Neuronal stem cell (in vitro differentiated cells): Measurements from ENCODE around the gene ADISSP.
A peak's percentile ranks its signal among the peaks of the same experiment; 100 is the strongest.

ENCODE experiments used
- DNase-seq: peaks from one replicate; pipeline ENCODE4 v3.0.0-alpha.2; 2013; ENCODE audit warnings: low spot score
- H2AFZ ChIP-seq: one replicate; pipeline ENCODE4 v1.6.1; 2013; ENCODE audit warnings: mild to moderate bottlenecking, low read length, inconsistent platforms
- H2AK5ac ChIP-seq: 2 replicates; pipeline ENCODE4 v1.6.1; 2013; ENCODE audit warnings: low read depth, mild to moderate bottlenecking, inconsistent platforms, low read length, moderate library complexity, mixed read lengths
- H2BK120ac ChIP-seq: 2 replicates; pipeline ENCODE4 v1.6.1; 2013; ENCODE audit warnings: low read depth, mild to moderate bottlenecking, inconsistent platforms, low read length, moderate library complexity, mixed read lengths
- H2BK12ac ChIP-seq: one replicate; pipeline ENCODE4 v1.6.1; 2013; ENCODE audit warnings: low read length, inconsistent platforms
- H2BK15ac ChIP-seq: 2 replicates; pipeline ENCODE4 v1.6.1; 2013; ENCODE audit warnings: mild to moderate bottlenecking, low read length, inconsistent platforms, mixed read lengths
- H2BK5ac ChIP-seq: one replicate; pipeline ENCODE4 v1.6.1; 2013; ENCODE audit warnings: inconsistent platforms, mild to moderate bottlenecking, low read length, moderate library complexity
- H3K14ac ChIP-seq: one replicate; pipeline ENCODE4 v1.6.1; 2013; ENCODE audit warnings: low read length, inconsistent platforms
- H3K18ac ChIP-seq: 2 replicates; pipeline ENCODE4 v1.6.1; 2013; ENCODE audit warnings: low read length, inconsistent platforms
- H3K23ac ChIP-seq: 2 replicates; pipeline ENCODE4 v1.6.1; 2013; ENCODE audit warnings: low read depth, mild to moderate bottlenecking, mixed read lengths, low read length, inconsistent platforms; ENCODE audit not compliant: poor library complexity
- H3K27ac ChIP-seq: replicated peaks from 3 replicates; pipeline ENCODE4 v1.5.1; 2013; ENCODE audit warnings: low read length, inconsistent platforms
- H3K27me3 ChIP-seq, 3 experiments: 2 replicates each; pipeline ENCODE4 v1.6.1; 2013; ENCODE audit warnings: low read length in 3 of 3, mild to moderate bottlenecking in 2 of 3, inconsistent platforms in 1 of 3, low read depth in 1 of 3, mixed read lengths in 1 of 3, moderate library complexity in 1 of 3; ENCODE audit not compliant: control insufficient read depth in 3 of 3, insufficient read depth in 3 of 3
- H3K36me3 ChIP-seq, 2 donors: replicated peaks in 1 of 2; 2 replicates each; pipeline ENCODE4 v1.6.1; 2013; ENCODE audit warnings: low read length in 2 of 2; ENCODE audit not compliant: control insufficient read depth in 2 of 2, insufficient read depth in 2 of 2
- H3K4ac ChIP-seq: 2 replicates; pipeline ENCODE4 v1.6.1; 2013; ENCODE audit warnings: inconsistent platforms, mild to moderate bottlenecking, low read length, moderate library complexity
- H3K4me1 ChIP-seq, 2 donors: 1 replicate in 1 of 2; 2 replicates in 1 of 2; pipeline ENCODE4 v1.6.1; 2013; ENCODE audit warnings: low read length in 2 of 2, low read depth in 1 of 2; ENCODE audit not compliant: control insufficient read depth in 2 of 2, insufficient read depth in 1 of 2
- H3K4me2 ChIP-seq: one replicate; pipeline ENCODE4 v1.6.1; 2013; ENCODE audit warnings: mild to moderate bottlenecking, low read length, inconsistent platforms; ENCODE audit not compliant: insufficient read depth, poor library complexity, severe bottlenecking
- H3K4me3 ChIP-seq, 2 donors: 2 replicates each; pipeline ENCODE4 v1.5.1; 2013; ENCODE audit warnings: low read length in 2 of 2, mild to moderate bottlenecking in 2 of 2, inconsistent platforms in 1 of 2, moderate library complexity in 1 of 2
- H3K79me1 ChIP-seq: one replicate; pipeline ENCODE4 v1.6.1; 2013; ENCODE audit warnings: low read depth, mild to moderate bottlenecking, inconsistent platforms, low read length, moderate library complexity
- H3K9ac ChIP-seq: one replicate; pipeline ENCODE4 v1.6.1; 2013; ENCODE audit warnings: mild to moderate bottlenecking, low read depth, low read length, inconsistent platforms; ENCODE audit not compliant: poor library complexity
- H3K9me3 ChIP-seq, 2 donors: replicated peaks in 1 of 2; 2 replicates each; pipeline versions ENCODE3 to v1.6.1; 2013; ENCODE audit warnings: low read length in 2 of 2, mild to moderate bottlenecking in 2 of 2, inconsistent platforms in 1 of 2, low read depth in 1 of 2, mixed read lengths in 1 of 2, moderate library complexity in 1 of 2; ENCODE audit not compliant: control insufficient read depth in 2 of 2, insufficient read depth in 1 of 2
- H4K8ac ChIP-seq: one replicate; pipeline ENCODE4 v1.6.1; 2013; ENCODE audit warnings: low read depth, mild to moderate bottlenecking, inconsistent platforms, low read length, moderate library complexity
- H4K91ac ChIP-seq: one replicate; pipeline ENCODE4 v1.6.1; 2013; ENCODE audit warnings: low read length, low read depth, mild to moderate bottlenecking, inconsistent platforms; ENCODE audit not compliant: poor library complexity
- WGBS, 2 donors: extraction: QIAGEN DNeasy Blood & Tissue Kit; methylation state at CpG; one replicate each; pipeline ENCODE4 v1.1.7; 2013; ENCODE audit warnings: missing lambda C conversion rate in 2 of 2, mixed read lengths in 1 of 2; ENCODE audit not compliant: insufficient read length in 2 of 2, insufficient replicate concordance in 1 of 2; ENCODE audit errors: extremely low coverage in 2 of 2; 5-methylcytosine and 5-hydroxymethylcytosine counted together

Gene ADISSP

GRCh38 chr20:3798373-3798768 lies 30.8 kb upstream of the ADISSP start:
- no peak overlapping the region for H2BK120ac ChIP-seq
- no peak overlapping the region for H3K27ac ChIP-seq

GRCh38 chr20:3797592-3798372 lies 30.2 kb upstream of the ADISSP start:
- Histone ChIP-seq H2BK5ac (peak overlapping the region; percentile 78), H2AK5ac (peak overlapping the region; percentile 99), H3K18ac (peak overlapping the region; percentile 83), H2BK12ac (no peak overlapping the region), H2BK15ac (peak overlapping the region; percentile 92), H4K8ac (no peak overlapping the region), H3K27me3 (peaks cover 0 to 7% (median 0%) of the 10 kb centered on the region in 3 experiments), H2AFZ (no peak overlapping the region), H3K4me1 (peaks cover 29 to 39% of the 10 kb centered on the region in 2 donors), H4K91ac (no peak overlapping the region), H3K4me2 (no peak overlapping the region), H3K23ac (no peak overlapping the region), H3K36me3 (peaks cover 8 to 25% of the 10 kb centered on the region in 2 donors), H2BK120ac (peak overlapping the region; percentile 94), H3K4me3 (peak overlapping the region in 1 of 2 donors; percentile 58), H3K4ac (peak overlapping the region; percentile 66), H3K9ac (no peak overlapping the region), H3K9me3 (no peaks in the 10 kb centered on the region), H3K27ac (no peak overlapping the region), H3K79me1 (peaks cover 8% of the 10 kb centered on the region), H3K14ac (peak overlapping the region; percentile 89)
- no peak for DNase-seq
- no CpG with 5 or more reads among the region's 19 CpGs for WGBS, 2 donors

More at GRCh38 chr20:3798373-3798768, 30.8 kb upstream of the ADISSP start:
- H4K8ac ChIP-seq: no peak overlapping the region
- H2AK5ac ChIP-seq: peak overlapping the region; percentile 13
- no peak overlapping the region for H2BK5ac ChIP-seq
- no peak overlapping the region for H3K14ac ChIP-seq
- WGBS, 2 donors: no CpG with 5 or more reads among the region's 5 CpGs
- H3K4me1 ChIP-seq: peaks cover 29 to 39% of the 10 kb centered on the region in 2 donors
- no peaks in the 10 kb centered on the region for H3K9me3 ChIP-seq
- no peak overlapping the region for H4K91ac ChIP-seq
- no peak overlapping the region for H2BK12ac ChIP-seq
- peak overlapping the region; percentile 27 for H3K18ac ChIP-seq
- H2AFZ ChIP-seq: no peak overlapping the region
- H3K36me3 ChIP-seq: peaks cover 14 to 31% of the 10 kb centered on the region in 2 donors
- H3K4me2 ChIP-seq: no peak overlapping the region
- no peak overlapping the region for H3K23ac ChIP-seq
- peaks cover 0 to 7% (median 0%) of the 10 kb centered on the region in 3 experiments for H3K27me3 ChIP-seq
- peak overlapping the region; percentile 55 for H2BK15ac ChIP-seq
- H3K79me1 ChIP-seq: peaks cover 8% of the 10 kb centered on the region
- H3K4ac ChIP-seq: no peak overlapping the region
- H3K4me3 ChIP-seq: no peak overlapping the region
- DNase-seq: no peak
- H3K9ac ChIP-seq: no peak overlapping the region

GRCh38 chr20:3797226-3797545 lies 29.6 kb upstream of the ADISSP start:
- Histone ChIP-seq H4K91ac (no peak overlapping the region), H3K4me1 (peaks cover 29 to 39% of the 10 kb centered on the region in 2 donors), H2BK120ac (peak overlapping the region; percentile 94), H3K4me3 (peak overlapping the region in 1 of 2 donors; percentile 58), H3K9me3 (no peaks in the 10 kb centered on the region), H3K4ac (no peak overlapping the region), H3K14ac (no peak overlapping the region), H3K4me2 (peak overlapping the region; percentile 31), H3K79me1 (peaks cover 8% of the 10 kb centered on the region), H3K18ac (peak overlapping the region; percentile 57), H2BK15ac (peak overlapping the region; percentile 92), H2BK12ac (no peak overlapping the region), H2AK5ac (peak overlapping the region; percentile 99), H3K23ac (no peak overlapping the region), H2AFZ (peak overlapping the region; percentile 95), H3K9ac (peak overlapping the region; percentile 30), H4K8ac (no peak overlapping the region), H2BK5ac (peak overlapping the region; percentile 78), H3K27ac (no peak overlapping the region), H3K27me3 (peaks cover 0 to 7% (median 0%) of the 10 kb centered on the region in 3 experiments), H3K36me3 (peaks cover 5 to 20% of the 10 kb centered on the region in 2 donors)
- no peak for DNase-seq
- no CpG with 5 or more reads among the region's 5 CpGs for WGBS, 2 donors

- Histone ChIP-seq H3K4me2 (peak overlapping the region; percentile 91), H3K27ac (no peak overlapping the region), H2BK120ac (peak overlapping the region; percentile 72), H3K27me3 (peaks cover 0 to 7% (median 0%) of the 10 kb centered on the region in 3 experiments), H3K4me3 (peak overlapping the region; percentile 58 to 83), H3K9ac (peak overlapping the region; percentile 83), H2BK15ac (peak overlapping the region; percentile 92), H4K8ac (no peak overlapping the region), H3K18ac (peak overlapping the region; percentile 92), H3K4ac (no peak overlapping the region), H3K79me1 (peaks cover 8% of the 10 kb centered on the region), H3K36me3 (peaks cover under 1 to 14% of the 10 kb centered on the region in 2 donors), H2AFZ (peak overlapping the region; percentile 95), H3K14ac (peak overlapping the region; percentile 89), H2BK5ac (peak overlapping the region; percentile 78), H4K91ac (peak overlapping the region; percentile 43), H2AK5ac (peak overlapping the region; percentile 99), H2BK12ac (no peak overlapping the region), H3K4me1 (peaks cover 29 to 39% of the 10 kb centered on the region in 2 donors), H3K23ac (no peak overlapping the region), H3K9me3 (no peaks in the 10 kb centered on the region)
- DNase-seq: no peak
- WGBS, 2 donors: no CpG with 5 or more reads among the region's 33 CpGs
Observed at GRCh38 chr20:3796477-3797225, 29.1 kb upstream of the ADISSP start.
